ENCODE measurements around the gene SLC44A4.

DNA sequence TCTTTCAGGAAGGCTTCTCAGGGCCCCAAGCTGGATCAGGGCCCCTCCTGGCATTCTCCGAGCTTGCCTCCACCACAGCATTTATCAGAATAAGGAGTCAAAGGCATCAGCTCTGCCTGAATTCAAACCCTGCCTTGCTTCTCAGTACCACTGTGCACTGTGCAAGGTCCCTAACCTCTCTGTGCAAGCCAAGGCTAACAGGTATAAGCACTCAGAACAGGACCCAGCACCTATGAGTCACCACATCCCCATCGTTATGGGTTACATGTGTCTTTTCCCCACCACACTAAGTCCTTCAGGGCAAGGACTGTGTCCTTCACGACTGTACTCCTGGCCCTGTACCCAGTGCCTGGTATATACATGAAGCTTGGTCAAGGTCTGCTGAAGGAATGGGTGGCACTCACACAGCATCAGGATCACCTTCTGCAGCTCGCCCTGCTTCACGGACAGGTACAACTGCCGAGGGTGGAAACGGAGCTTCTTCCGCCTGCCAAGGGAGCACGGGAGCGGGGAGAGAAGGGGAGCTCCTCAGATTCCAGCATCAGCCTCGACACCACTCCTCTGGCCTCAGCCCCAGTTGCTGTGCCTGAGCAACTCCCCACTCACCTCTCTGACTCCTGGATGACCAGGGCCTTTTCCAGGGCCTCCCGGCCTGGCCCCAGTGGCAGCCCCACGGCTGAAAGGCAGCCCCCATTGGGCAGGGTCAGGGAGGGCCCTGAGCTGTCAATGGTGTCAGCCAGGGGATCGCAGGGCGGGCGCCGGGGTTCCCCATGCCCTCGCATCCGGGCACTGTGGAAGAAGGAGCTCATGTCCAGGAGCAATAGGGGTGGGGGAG is 8.6 kb upstream of the SLC44A4 start:
- TF ChIP-seq, protein P1, sequence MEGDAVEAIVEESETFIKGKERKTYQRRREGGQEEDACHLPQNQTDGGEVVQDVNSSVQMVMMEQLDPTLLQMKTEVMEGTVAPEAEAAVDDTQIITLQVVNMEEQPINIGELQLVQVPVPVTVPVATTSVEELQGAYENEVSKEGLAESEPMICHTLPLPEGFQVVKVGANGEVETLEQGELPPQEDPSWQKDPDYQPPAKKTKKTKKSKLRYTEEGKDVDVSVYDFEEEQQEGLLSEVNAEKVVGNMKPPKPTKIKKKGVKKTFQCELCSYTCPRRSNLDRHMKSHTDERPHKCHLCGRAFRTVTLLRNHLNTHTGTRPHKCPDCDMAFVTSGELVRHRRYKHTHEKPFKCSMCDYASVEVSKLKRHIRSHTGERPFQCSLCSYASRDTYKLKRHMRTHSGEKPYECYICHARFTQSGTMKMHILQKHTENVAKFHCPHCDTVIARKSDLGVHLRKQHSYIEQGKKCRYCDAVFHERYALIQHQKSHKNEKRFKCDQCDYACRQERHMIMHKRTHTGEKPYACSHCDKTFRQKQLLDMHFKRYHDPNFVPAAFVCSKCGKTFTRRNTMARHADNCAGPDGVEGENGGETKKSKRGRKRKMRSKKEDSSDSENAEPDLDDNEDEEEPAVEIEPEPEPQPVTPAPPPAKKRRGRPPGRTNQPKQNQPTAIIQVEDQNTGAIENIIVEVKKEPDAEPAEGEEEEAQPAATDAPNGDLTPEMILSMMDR (conservative IDR thresholded peaks at IDR 0.05; ENCODE audit: low read depth, low read length) = no peak
- no peak for TF ChIP-seq EZH2 (IDR thresholded peaks at IDR 0.05; ENCODE audit: low read length, unreplicated experiment)
